HEK293 (cell line): Measurements from ENCODE around the gene COL18A1.

ENCODE experiments used
- CTCF ChIA-PET: fragments of 350-600 bp; formaldehyde crosslinking; extraction: SDS; loops from one replicate; lab custom pipeline; 2021; ENCODE audit warnings: antibody characterized with exemption; lab: Yijun Ruan, JAX
- POLR2A ChIA-PET: fragments of 300-600 bp; formaldehyde crosslinking; extraction: SDS; loops from one replicate; lab custom pipeline; 2020; ENCODE audit warnings: antibody characterized with exemption, inconsistent platforms; lab: Yijun Ruan, JAX
- H3K27ac ChIP-seq: fragments of 200-500 bp; sonication (Bioruptor generic); 2 replicates; pipeline ENCODE4 v1.5.1; 2014; ENCODE audit warnings: low read depth, low read length, control low read depth, inconsistent platforms; ENCODE audit errors: extremely low read depth
- H3K36me3 ChIP-seq, 2 experiments: fragments of 200-500 bp in 1 of 2; sonication (Bioruptor generic) in 1 of 2; 1 replicate in 1 of 2; 2 replicates in 1 of 2; pipeline ENCODE4 v1.5.1; 2014 to 2017; ENCODE audit warnings: inconsistent platforms in 2 of 2, low read length in 2 of 2; ENCODE audit not compliant: control insufficient read depth in 2 of 2, insufficient read depth in 1 of 2
- H3K4me1 ChIP-seq: fragments of 200-500 bp; sonication (Bioruptor generic); 2 replicates; pipeline ENCODE4 v1.5.1; 2014; ENCODE audit warnings: mild to moderate bottlenecking, low read length, inconsistent platforms; ENCODE audit not compliant: control insufficient read depth, insufficient read depth
- H3K4me3 ChIP-seq: 2 replicates; pipeline ENCODE4 v1.5.1; 2011; ENCODE audit warnings: low read depth, mild to moderate bottlenecking, control low read depth, low read length, moderate library complexity
- H3K9me3 ChIP-seq: fragments of 200-500 bp; sonication (Bioruptor generic); 2 replicates; pipeline ENCODE4 v1.5.1; 2014; ENCODE audit warnings: low read depth, low read length, inconsistent platforms; ENCODE audit not compliant: control insufficient read depth, insufficient read depth
- HOXA7 ChIP-seq: sonication (generic); formaldehyde crosslinking; IDR thresholded peaks from 2 replicates; pipeline ENCODE4 v1.8.1; 2022; ENCODE audit warnings: missing genetic modification reagents, borderline replicate concordance
- RBAK ChIP-seq: fragments of 450-650 bp; formaldehyde crosslinking; IDR thresholded peaks from 2 replicates; pipeline ENCODE4 v1.5.1; 2016; ENCODE audit warnings: missing biosample characterization, missing genetic modification characterization
- SP3 ChIP-seq: fragments of 450-650 bp; formaldehyde crosslinking; IDR thresholded peaks from 2 replicates; pipeline ENCODE4 v1.5.1; 2016; ENCODE audit warnings: missing biosample characterization, missing genetic modification characterization
- WT1 ChIP-seq: fragments of 450-650 bp; formaldehyde crosslinking; IDR thresholded peaks from 2 replicates; pipeline ENCODE4 v1.5.1; 2016; ENCODE audit warnings: missing biosample characterization, missing genetic modification characterization
- ZBTB20 ChIP-seq: fragments of 450-650 bp; formaldehyde crosslinking; IDR thresholded peaks from 2 replicates; pipeline ENCODE4 v1.5.1; 2016; ENCODE audit warnings: missing biosample characterization, missing genetic modification characterization
- ZNF146 ChIP-seq: fragments of 450-650 bp; formaldehyde crosslinking; IDR thresholded peaks from 2 replicates; pipeline ENCODE4 v1.5.1; 2016; ENCODE audit warnings: missing biosample characterization, missing genetic modification characterization
- ZNF239 ChIP-seq: fragments of 450-650 bp; formaldehyde crosslinking; IDR thresholded peaks from 2 replicates; pipeline ENCODE4 v1.5.1; 2016; ENCODE audit warnings: missing biosample characterization, missing genetic modification characterization
- ZNF423 ChIP-seq: fragments of 450-650 bp; formaldehyde crosslinking; IDR thresholded peaks from 2 replicates; pipeline ENCODE4 v1.5.1; 2016; ENCODE audit warnings: missing biosample characterization, missing genetic modification characterization
- ZNF510 ChIP-seq: fragments of 450-650 bp; formaldehyde crosslinking; IDR thresholded peaks from 2 replicates; pipeline ENCODE4 v1.5.1; 2018; ENCODE audit warnings: mild to moderate bottlenecking, missing genetic modification characterization, missing biosample characterization; ENCODE audit not compliant: insufficient replicate concordance
- ZNF600 ChIP-seq: fragments of 450-650 bp; formaldehyde crosslinking; IDR thresholded peaks from 2 replicates; pipeline ENCODE4 v1.5.1; 2016; ENCODE audit warnings: missing biosample characterization, missing genetic modification characterization
- TF ChIP-seq, protein P1 (sequence below): fragments of 450-650 bp; formaldehyde crosslinking; IDR thresholded peaks from 2 replicates; pipeline ENCODE4 v1.5.1; 2016; ENCODE audit warnings: missing biosample characterization, missing genetic modification characterization
- TF ChIP-seq, protein P2 (sequence below): fragments of 450-650 bp; formaldehyde crosslinking; IDR thresholded peaks from 2 replicates; pipeline ENCODE4 v1.5.1; 2016; ENCODE audit warnings: missing biosample characterization, missing genetic modification characterization
- TF ChIP-seq, protein P3 (sequence below): fragments of 450-650 bp; formaldehyde crosslinking; IDR thresholded peaks from 2 replicates; pipeline ENCODE4 v1.5.1; 2016; ENCODE audit warnings: missing biosample characterization, missing genetic modification characterization
- TF ChIP-seq, protein P4 (sequence below): fragments of 450-650 bp; IDR thresholded peaks from 2 replicates; pipeline ENCODE4 v1.5.1; 2018; ENCODE audit warnings: missing biosample characterization, mild to moderate bottlenecking, missing genetic modification characterization

COL18A1 gene

DNA sequence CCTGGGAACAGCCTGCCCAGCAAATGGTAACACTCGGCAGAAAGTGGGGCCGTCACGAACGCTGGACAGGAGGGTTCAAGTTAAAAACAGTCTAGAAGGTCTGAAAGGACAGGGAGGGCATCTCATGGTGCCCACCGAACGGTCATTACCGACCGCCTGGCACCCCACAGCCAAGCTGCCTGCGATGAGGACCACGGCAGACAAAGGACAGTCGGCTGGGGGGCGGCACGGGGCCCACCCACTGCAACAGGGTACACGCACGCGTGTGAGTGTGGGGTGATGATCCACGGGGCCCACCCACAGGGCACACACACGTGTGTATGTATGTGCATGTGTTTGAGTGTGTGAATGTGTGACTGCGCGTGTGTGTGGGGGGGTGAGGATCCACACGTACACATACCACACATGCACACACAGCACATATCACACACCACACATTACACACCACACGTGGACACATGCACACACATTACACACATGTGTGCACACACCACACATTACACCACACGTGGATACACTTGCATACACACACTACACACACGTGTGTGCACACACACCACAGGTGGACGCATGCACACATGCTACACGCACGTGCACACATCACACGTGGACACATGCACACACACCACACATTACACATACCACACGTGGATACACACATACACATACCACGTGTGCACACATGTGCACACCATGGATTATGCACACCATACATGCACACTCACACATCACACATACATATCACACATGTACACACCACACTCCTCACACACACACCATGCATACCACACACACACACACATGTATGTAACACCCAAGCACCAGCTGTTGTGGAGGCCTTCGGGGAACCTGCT lies 74.1 kb downstream of the COL18A1 start (continued):
- TF ChIP-seq, protein P1, sequence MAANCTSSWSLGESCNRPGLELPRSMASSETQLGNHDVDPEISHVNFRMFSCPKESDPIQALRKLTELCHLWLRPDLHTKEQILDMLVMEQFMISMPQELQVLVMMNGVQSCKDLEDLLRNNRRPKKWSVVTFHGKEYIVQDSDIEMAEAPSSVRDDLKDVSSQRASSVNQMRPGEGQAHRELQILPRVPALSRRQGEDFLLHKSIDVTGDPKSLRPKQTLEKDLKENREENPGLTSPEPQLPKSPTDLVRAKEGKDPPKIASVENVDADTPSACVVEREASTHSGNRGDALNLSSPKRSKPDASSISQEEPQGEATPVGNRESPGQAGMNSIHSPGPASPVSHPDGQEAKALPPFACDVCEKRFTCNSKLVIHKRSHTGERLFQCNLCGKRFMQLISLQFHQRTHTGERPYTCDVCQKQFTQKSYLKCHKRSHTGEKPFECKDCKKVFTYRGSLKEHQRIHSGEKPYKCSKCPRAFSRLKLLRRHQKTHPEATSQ (tag by site-specific recombination): 0 out of 2 replicates have a peak, but pooled peaks have one; percentile 12
- TF ChIP-seq, protein P2, sequence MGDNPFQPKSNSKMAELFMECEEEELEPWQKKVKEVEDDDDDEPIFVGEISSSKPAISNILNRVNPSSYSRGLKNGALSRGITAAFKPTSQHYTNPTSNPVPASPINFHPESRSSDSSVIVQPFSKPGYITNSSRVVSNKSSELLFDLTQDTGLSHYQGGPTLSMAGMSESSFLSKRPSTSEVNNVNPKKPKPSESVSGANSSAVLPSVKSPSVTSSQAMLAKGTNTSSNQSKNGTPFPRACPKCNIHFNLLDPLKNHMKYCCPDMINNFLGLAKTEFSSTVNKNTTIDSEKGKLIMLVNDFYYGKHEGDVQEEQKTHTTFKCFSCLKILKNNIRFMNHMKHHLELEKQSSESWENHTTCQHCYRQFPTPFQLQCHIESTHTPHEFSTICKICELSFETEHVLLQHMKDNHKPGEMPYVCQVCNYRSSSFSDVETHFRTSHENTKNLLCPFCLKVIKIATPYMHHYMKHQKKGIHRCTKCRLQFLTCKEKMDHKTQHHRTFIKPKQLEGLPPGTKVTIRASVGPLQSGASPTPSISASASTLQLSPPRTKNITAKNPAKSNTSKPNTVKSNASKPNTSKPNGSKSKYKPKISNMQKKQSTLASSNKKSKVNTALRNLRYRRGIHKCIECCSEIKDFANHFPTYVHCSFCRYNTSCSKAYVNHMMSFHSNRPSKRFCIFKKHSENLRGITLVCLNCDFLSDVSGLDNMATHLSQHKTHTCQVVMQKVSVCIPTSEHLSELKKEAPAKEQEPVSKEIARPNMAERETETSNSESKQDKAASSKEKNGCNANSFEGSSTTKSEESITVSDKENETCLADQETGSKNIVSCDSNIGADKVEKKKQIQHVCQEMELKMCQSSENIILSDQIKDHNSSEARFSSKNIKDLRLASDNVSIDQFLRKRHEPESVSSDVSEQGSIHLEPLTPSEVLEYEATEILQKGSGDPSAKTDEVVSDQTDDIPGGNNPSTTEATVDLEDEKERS (tag by site-specific recombination): no peak
- TF ChIP-seq ZNF600 (tag by site-specific recombination) (no peak), ZNF423 (tag by site-specific recombination) (no peak)

DNA sequence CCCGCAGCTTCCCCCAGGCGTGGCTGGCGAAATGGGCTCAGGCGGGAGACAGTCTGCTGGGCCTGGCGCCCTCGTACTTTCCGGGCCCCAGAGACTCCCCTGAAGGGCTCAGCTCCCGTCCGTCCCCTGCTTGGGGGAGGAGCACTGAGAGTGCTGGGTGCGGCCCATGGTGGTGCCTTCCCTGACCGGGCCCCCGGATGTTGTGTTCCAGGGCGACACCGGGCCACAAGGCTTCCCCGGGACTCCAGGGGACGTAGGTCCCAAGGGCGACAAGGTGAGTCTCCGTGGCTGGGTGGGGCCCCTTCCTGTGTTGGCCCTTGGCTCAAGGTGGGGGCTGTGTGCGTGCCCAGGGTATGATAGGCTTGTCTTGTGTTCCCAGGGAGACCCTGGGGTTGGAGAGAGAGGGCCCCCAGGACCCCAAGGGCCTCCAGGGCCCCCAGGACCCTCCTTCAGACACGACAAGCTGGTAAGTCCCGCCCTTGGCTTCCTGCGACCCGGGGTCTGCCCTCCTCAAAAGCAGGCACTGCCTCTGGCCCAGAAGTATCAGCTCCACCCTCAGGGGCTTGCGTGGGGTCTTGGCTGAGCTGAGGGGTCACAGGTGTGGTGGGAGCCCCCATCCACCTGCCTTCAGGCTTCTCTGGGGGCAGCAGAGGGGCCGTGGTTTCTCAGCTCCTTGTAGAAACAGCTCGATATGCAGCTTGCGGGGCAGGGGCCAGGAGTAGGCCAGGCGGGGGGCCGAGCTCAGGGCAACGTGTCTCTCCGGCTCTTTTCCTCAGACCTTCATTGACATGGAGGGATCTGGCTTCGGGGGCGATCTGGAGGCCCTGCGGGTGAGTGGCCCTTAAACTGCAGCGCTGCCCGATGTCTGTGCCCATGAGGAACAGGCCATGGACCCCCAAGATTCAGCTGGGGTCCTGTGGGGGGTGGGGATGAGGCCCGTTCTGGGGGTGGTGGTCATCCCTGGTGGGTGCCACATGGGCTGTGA lies 75.0 kb downstream of the COL18A1 start:
- Histone ChIP-seq H3K9me3 (no peaks in the 10 kb centered on the region), H3K4me3 (no peak overlapping the region), H3K4me1 (no peaks in the 10 kb centered on the region), H3K27ac (no peak overlapping the region), H3K36me3 (peaks cover 3 to 68% of the 10 kb centered on the region in 2 experiments; a peak in 2 of 3 replicates)
- ChIA-PET CTCF (interaction anchor here (0.7 to 0.8 kb wide), 2 partner anchors 8 to 58 kb away, joined by 4 read pairs; no protein-coding TSS in a partner anchor), POLR2A (no interaction called here)
- TF ChIP-seq, protein P3, sequence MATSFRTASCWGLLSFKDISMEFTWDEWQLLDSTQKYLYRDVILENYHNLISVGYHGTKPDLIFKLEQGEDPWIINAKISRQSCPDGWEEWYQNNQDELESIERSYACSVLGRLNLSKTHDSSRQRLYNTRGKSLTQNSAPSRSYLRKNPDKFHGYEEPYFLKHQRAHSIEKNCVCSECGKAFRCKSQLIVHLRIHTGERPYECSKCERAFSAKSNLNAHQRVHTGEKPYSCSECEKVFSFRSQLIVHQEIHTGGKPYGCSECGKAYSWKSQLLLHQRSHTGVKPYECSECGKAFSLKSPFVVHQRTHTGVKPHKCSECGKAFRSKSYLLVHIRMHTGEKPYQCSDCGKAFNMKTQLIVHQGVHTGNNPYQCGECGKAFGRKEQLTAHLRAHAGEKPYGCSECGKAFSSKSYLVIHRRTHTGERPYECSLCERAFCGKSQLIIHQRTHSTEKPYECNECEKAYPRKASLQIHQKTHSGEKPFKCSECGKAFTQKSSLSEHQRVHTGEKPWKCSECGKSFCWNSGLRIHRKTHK: no peak
- TF ChIP-seq, protein P4, sequence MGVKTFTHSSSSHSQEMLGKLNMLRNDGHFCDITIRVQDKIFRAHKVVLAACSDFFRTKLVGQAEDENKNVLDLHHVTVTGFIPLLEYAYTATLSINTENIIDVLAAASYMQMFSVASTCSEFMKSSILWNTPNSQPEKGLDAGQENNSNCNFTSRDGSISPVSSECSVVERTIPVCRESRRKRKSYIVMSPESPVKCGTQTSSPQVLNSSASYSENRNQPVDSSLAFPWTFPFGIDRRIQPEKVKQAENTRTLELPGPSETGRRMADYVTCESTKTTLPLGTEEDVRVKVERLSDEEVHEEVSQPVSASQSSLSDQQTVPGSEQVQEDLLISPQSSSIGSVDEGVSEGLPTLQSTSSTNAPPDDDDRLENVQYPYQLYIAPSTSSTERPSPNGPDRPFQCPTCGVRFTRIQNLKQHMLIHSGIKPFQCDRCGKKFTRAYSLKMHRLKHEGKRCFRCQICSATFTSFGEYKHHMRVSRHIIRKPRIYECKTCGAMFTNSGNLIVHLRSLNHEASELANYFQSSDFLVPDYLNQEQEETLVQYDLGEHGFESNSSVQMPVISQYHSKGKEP (tag by site-specific recombination): no peak
- TF ChIP-seq ZNF510 (tag by site-specific recombination) (no peak), RBAK (tag by site-specific recombination) (no peak), HOXA7 (CRISPR knock-in tag) (no peak), WT1 (tag by site-specific recombination) (no peak), ZNF239 (tag by site-specific recombination) (no peak), ZNF146 (no peak), SP3 (tag by site-specific recombination) (no peak), ZBTB20 (tag by site-specific recombination) (no peak)
